Measurements from ENCODE around the gene GUSB. TPM values are rescaled to one million over a fixed set of nuclear protein-coding genes. Genes with fewer than 3 reads are reported as not detected.

The GUSB gene
- total RNA-seq, 2 donors from 2014 or later, result 18.7 to 23.4 TPM

GRCh38 chr7:65931685-65932084, 50.3 kb downstream of the GUSB start:
- no peak for ATAC-seq (ENCODE audit: insufficient number of reproducible peaks, low FRiP score, low read depth)
- TF ChIP-seq, protein P1, sequence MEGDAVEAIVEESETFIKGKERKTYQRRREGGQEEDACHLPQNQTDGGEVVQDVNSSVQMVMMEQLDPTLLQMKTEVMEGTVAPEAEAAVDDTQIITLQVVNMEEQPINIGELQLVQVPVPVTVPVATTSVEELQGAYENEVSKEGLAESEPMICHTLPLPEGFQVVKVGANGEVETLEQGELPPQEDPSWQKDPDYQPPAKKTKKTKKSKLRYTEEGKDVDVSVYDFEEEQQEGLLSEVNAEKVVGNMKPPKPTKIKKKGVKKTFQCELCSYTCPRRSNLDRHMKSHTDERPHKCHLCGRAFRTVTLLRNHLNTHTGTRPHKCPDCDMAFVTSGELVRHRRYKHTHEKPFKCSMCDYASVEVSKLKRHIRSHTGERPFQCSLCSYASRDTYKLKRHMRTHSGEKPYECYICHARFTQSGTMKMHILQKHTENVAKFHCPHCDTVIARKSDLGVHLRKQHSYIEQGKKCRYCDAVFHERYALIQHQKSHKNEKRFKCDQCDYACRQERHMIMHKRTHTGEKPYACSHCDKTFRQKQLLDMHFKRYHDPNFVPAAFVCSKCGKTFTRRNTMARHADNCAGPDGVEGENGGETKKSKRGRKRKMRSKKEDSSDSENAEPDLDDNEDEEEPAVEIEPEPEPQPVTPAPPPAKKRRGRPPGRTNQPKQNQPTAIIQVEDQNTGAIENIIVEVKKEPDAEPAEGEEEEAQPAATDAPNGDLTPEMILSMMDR (IDR thresholded peaks at IDR 0.05), result no peak
- no peak overlapping the region for H3K4me3 ChIP-seq
- H3K27ac ChIP-seq, result no peak overlapping the region
- H3K4me1 ChIP-seq (ENCODE audit: control insufficient read depth in 1 of 2, low read depth in 2 of 2), result no peaks in the 10 kb centered on the region
- DNase-seq (ENCODE audit: low spot score), result no peak
- no peaks in the 10 kb centered on the region for H3K9me3 ChIP-seq
- no peaks in the 10 kb centered on the region for H3K27me3 ChIP-seq (replicated peaks; ENCODE audit: insufficient read depth)
- no peaks in the 10 kb centered on the region for H3K36me3 ChIP-seq

DNA sequence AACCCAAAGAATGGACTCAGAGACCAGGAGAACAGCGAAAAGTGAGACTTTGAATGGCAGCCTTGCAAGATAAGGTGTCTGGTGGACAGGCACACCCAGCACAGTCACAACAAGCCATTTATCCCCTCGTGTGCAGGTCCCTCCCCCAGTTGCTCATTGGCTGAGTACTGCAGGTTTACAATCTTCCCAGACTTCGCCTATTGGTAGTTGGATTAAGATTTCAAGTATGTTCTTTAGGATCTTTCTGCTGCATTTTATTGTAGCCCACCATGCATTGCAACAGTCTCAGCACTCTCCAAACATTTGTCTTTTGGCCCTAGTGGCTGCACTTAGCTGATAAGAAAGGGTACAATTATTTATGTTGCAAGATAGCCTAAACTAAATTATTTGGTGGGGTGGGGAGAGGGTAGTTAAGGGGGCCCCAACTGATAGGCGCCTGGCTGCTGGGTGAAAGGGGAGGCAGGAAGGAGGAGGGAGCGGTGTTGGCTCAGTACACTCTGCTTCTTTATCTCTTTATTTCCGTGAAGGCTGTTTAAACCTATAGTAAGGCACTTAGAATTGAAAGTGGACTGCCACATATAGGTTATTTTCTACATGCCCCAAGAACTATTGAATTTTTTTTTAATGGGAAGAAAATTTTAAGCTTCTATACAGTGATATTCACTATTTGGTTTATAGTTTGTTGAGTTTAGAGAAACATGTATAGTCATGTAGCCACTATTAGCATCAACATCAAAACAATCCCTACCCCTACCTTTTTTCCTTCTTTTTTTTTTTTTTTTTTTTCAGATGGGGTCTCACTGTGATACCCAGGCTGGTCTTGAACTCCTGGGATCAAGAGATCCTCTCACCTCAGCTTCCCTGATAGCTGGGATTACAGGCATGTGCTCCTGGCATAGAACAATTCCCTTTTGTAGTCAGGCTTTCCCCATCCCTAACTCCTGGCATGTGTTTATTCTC, 54.2 kb downstream of the GUSB start:
- no peaks in the 10 kb centered on the region for H3K27me3 ChIP-seq (replicated peaks; ENCODE audit: insufficient read depth)
- ATAC-seq (ENCODE audit: insufficient number of reproducible peaks, low FRiP score, low read depth), result no peak
- H3K9me3 ChIP-seq, result no peaks in the 10 kb centered on the region
- no peaks in the 10 kb centered on the region for H3K4me1 ChIP-seq (ENCODE audit: control insufficient read depth in 1 of 2, low read depth in 2 of 2)
- no peak for DNase-seq (ENCODE audit: low spot score)
- no peaks in the 10 kb centered on the region for H3K36me3 ChIP-seq
- TF ChIP-seq, protein P1 (IDR thresholded peaks at IDR 0.05), result no peak
- H3K27ac ChIP-seq, result no peak overlapping the region
- H3K4me3 ChIP-seq, result no peak overlapping the region

DNA sequence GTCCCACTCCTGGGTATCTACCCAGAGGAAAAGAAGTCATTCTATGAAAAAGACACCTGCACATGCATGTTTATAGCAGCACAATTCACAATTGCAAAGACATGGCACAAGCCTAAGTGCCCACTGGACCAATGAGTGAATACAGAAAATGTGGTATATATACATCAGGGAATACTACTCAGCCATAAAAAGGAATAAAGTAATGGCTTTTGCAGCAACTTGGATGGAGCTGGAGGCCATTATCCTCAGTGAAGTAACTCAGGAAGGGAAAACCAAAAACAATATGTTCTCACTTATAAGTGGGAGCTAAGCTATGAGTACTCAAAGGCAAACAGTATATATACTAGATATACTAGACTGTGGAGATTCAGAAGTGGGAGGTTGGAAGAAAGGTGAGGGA, 55.4 kb downstream of the GUSB start:
- TF ChIP-seq, protein P1 (IDR thresholded peaks at IDR 0.05), result no peak
- no peaks in the 10 kb centered on the region for H3K9me3 ChIP-seq
- no peaks in the 10 kb centered on the region for H3K36me3 ChIP-seq
- no peak for ATAC-seq (ENCODE audit: insufficient number of reproducible peaks, low FRiP score, low read depth)
- H3K4me3 ChIP-seq, result no peak overlapping the region
- no peak overlapping the region for H3K27ac ChIP-seq
- H3K4me1 ChIP-seq (ENCODE audit: control insufficient read depth in 1 of 2, low read depth in 2 of 2), result no peaks in the 10 kb centered on the region
- DNase-seq (ENCODE audit: low spot score), result no peak
- no peaks in the 10 kb centered on the region for H3K27me3 ChIP-seq (replicated peaks; ENCODE audit: insufficient read depth)

- Histone ChIP-seq H3K27ac (no peak overlapping the region), H3K9me3 (no peaks in the 10 kb centered on the region), H3K27me3 (replicated peaks; ENCODE audit: insufficient read depth) (no peaks in the 10 kb centered on the region), H3K4me3 (no peak overlapping the region), H3K4me1 (ENCODE audit: control insufficient read depth in 1 of 2, low read depth in 2 of 2) (no peaks in the 10 kb centered on the region), H3K36me3 (no peaks in the 10 kb centered on the region)
- no peak for ATAC-seq (ENCODE audit: insufficient number of reproducible peaks, low FRiP score, low read depth)
- DNase-seq (ENCODE audit: low spot score), result no peak
- TF ChIP-seq, protein P1 (IDR thresholded peaks at IDR 0.05), result no peak
Observed at GRCh38 chr7:65925040-65925439, 57.0 kb downstream of the GUSB start.

DNA sequence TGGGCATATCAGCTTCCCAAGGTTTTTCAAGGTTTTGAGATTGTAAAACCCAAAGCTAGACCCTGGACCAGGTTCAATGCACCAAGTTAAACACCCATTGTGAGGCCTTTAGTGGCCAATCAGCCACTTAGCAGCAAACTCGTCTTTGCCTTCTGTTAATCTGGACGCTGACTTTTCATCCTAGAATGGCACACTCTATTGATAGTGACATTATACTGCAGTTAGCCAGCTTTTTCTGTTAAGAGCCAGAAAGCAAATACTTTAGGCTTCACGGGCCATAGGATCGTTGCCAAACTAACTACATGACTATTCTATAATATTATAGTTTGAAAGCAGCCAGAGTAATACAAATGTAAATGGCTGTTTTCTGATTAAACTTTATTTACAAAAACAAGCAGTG, 57.8 kb downstream of the GUSB start:
- H3K36me3 ChIP-seq, result no peaks in the 10 kb centered on the region
- TF ChIP-seq, protein P1 (IDR thresholded peaks at IDR 0.05), result no peak
- no peaks in the 10 kb centered on the region for H3K27me3 ChIP-seq (replicated peaks; ENCODE audit: insufficient read depth)
- ATAC-seq (ENCODE audit: insufficient number of reproducible peaks, low FRiP score, low read depth) (no peak), DNase-seq (ENCODE audit: low spot score) (no peak)
- H3K4me3 ChIP-seq, result no peak overlapping the region
- H3K4me1 ChIP-seq (ENCODE audit: control insufficient read depth in 1 of 2, low read depth in 2 of 2), result no peaks in the 10 kb centered on the region
- no peak overlapping the region for H3K27ac ChIP-seq
- H3K9me3 ChIP-seq, result no peaks in the 10 kb centered on the region
